ENCODE data around the gene ERF.
A peak's percentile ranks its signal among the peaks of the same experiment; 100 is the strongest.

The ERF gene

GRCh38 chr19:42224940-42225717 is 29.8 kb downstream of the ERF start:
- 100% methylated on average over 1 of the region's 37 CpGs for WGBS (ENCODE audit: insufficient coverage, insufficient read length)
- no peak overlapping the region for H3K27ac ChIP-seq (ENCODE audit: low read length)
- DNase-seq (ENCODE audit: low read depth, low spot score) = no peak
- H3K4me1 ChIP-seq (ENCODE audit: control insufficient read depth, insufficient read depth, low read length) = no peaks in the 10 kb centered on the region
- H3K9me3 ChIP-seq (ENCODE audit: control insufficient read depth, insufficient read depth, low read length) = no peaks in the 10 kb centered on the region
- no peaks in the 10 kb centered on the region for H3K27me3 ChIP-seq (ENCODE audit: control insufficient read depth, insufficient read depth, low read length)
- no peak overlapping the region for H3K4me3 ChIP-seq (ENCODE audit: low read length)
- peaks cover 30% of the 10 kb centered on the region for H3K36me3 ChIP-seq (ENCODE audit: control insufficient read depth, insufficient read depth, low read length)

- no peaks in the 10 kb centered on the region for H3K9me3 ChIP-seq (ENCODE audit: control insufficient read depth, insufficient read depth, low read length)
- DNase-seq (ENCODE audit: low read depth, low spot score) = no peak
- H3K4me3 ChIP-seq (ENCODE audit: low read length) = peak overlapping the region; percentile 73; the same call in 1 of the 2 replicates
- no peak overlapping the region for H3K27ac ChIP-seq (ENCODE audit: low read length)
- no CpG with 5 or more reads among the region's 6 CpGs for WGBS (ENCODE audit: insufficient coverage, insufficient read length)
- H3K27me3 ChIP-seq (ENCODE audit: control insufficient read depth, insufficient read depth, low read length) = no peaks in the 10 kb centered on the region
- peaks cover 17% of the 10 kb centered on the region for H3K36me3 ChIP-seq (ENCODE audit: control insufficient read depth, insufficient read depth, low read length)
- 0 out of 2 replicates have a peak, but pooled peaks cover 4% of the 10 kb centered on the region for H3K4me1 ChIP-seq (ENCODE audit: control insufficient read depth, insufficient read depth, low read length)
These were observed 34.2 kb downstream of the ERF start for GRCh38 chr19:42220751-42221097.

GRCh38 chr19:42219812-42220750 is 34.8 kb downstream of the ERF start, which contains the start of gene ZNF526:
TSS of gene ZNF526 (plus strand) at chr19:42220312. CDS start at chr19:42224404, 4,092 bp downstream.
- WGBS (ENCODE audit: insufficient coverage, insufficient read length) = no CpG with 5 or more reads among the region's 53 CpGs
- peak within 1 kb of the TSS; percentile 73 for H3K4me3 ChIP-seq (ENCODE audit: low read length)
- H3K4me1 ChIP-seq (ENCODE audit: control insufficient read depth, insufficient read depth, low read length) = 0 out of 2 replicates have a peak, but pooled peaks cover 4% of the 10 kb centered on the region
- no peaks in the 10 kb centered on the region for H3K9me3 ChIP-seq (ENCODE audit: control insufficient read depth, insufficient read depth, low read length)
- no peaks in the 10 kb centered on the region for H3K27me3 ChIP-seq (ENCODE audit: control insufficient read depth, insufficient read depth, low read length)
- peaks cover 11% of the 10 kb centered on the region for H3K36me3 ChIP-seq (ENCODE audit: control insufficient read depth, insufficient read depth, low read length)
- H3K27ac ChIP-seq (ENCODE audit: low read length) = no peak within 1 kb of the TSS
- peak; percentile 98 for DNase-seq (ENCODE audit: low read depth, low spot score)

- Histone ChIP-seq H3K4me1 (ENCODE audit: control insufficient read depth, insufficient read depth, low read length) (0 out of 2 replicates have a peak, but pooled peaks cover 4% of the 10 kb centered on the region), H3K27ac (ENCODE audit: low read length) (no peak within 1 kb of the TSS)
- no CpG with 5 or more reads among the region's 57 CpGs for WGBS (ENCODE audit: insufficient coverage, insufficient read length)
These were observed 37.1 kb downstream of the ERF start, which contains the start of gene DEDD2 for GRCh38 chr19:42217520-42218437. TSS of gene DEDD2 (minus strand) at chr19:42217677. CDS start at chr19:42217007, 670 bp downstream.

GRCh38 chr19:42216653-42217519 is 38.0 kb downstream of the ERF start:
- no CpG with 5 or more reads among the region's 79 CpGs for WGBS (ENCODE audit: insufficient coverage, insufficient read length)
- Histone ChIP-seq H3K4me3 (ENCODE audit: low read length) (peak overlapping the region; percentile 81), H3K27ac (ENCODE audit: low read length) (no peak overlapping the region), H3K36me3 (ENCODE audit: control insufficient read depth, insufficient read depth, low read length) (peaks cover 3% of the 10 kb centered on the region; the same call in 1 of the 2 replicates), H3K4me1 (ENCODE audit: control insufficient read depth, insufficient read depth, low read length) (0 out of 2 replicates have a peak, but pooled peaks cover 4% of the 10 kb centered on the region), H3K27me3 (ENCODE audit: control insufficient read depth, insufficient read depth, low read length) (no peaks in the 10 kb centered on the region), H3K9me3 (ENCODE audit: control insufficient read depth, insufficient read depth, low read length) (no peaks in the 10 kb centered on the region)
- no peak for DNase-seq (ENCODE audit: low read depth, low spot score)

More at GRCh38 chr19:42217520-42218437, 37.1 kb downstream of the ERF start, which contains the start of gene DEDD2:
- peak; percentile 92 for DNase-seq (ENCODE audit: low read depth, low spot score)
- peak within 1 kb of the TSS; percentile 81 for H3K4me3 ChIP-seq (ENCODE audit: low read length)
- H3K9me3 ChIP-seq (ENCODE audit: control insufficient read depth, insufficient read depth, low read length) = no peaks in the 10 kb centered on the region
- peaks cover 3% of the 10 kb centered on the region; the same call in 1 of the 2 replicates for H3K36me3 ChIP-seq (ENCODE audit: control insufficient read depth, insufficient read depth, low read length)
- H3K27me3 ChIP-seq (ENCODE audit: control insufficient read depth, insufficient read depth, low read length) = no peaks in the 10 kb centered on the region

GRCh38 chr19:42214810-42215485 is 40.0 kb downstream of the ERF start:
- DNase-seq (ENCODE audit: low read depth, low spot score) = no peak
- no peak overlapping the region for H3K4me3 ChIP-seq (ENCODE audit: low read length)
- H3K36me3 ChIP-seq (ENCODE audit: control insufficient read depth, insufficient read depth, low read length) = peaks cover 4% of the 10 kb centered on the region; the same call in 1 of the 2 replicates
- no peaks in the 10 kb centered on the region for H3K27me3 ChIP-seq (ENCODE audit: control insufficient read depth, insufficient read depth, low read length)
- H3K27ac ChIP-seq (ENCODE audit: low read length) = no peak overlapping the region
- WGBS (ENCODE audit: insufficient coverage, insufficient read length) = no CpG with 5 or more reads among the region's 11 CpGs
- no peaks in the 10 kb centered on the region for H3K9me3 ChIP-seq (ENCODE audit: control insufficient read depth, insufficient read depth, low read length)
- H3K4me1 ChIP-seq (ENCODE audit: control insufficient read depth, insufficient read depth, low read length) = 0 out of 2 replicates have a peak, but pooled peaks cover 4% of the 10 kb centered on the region

- Histone ChIP-seq H3K36me3 (ENCODE audit: control insufficient read depth, insufficient read depth, low read length) (peaks cover 23% of the 10 kb centered on the region), H3K4me1 (ENCODE audit: control insufficient read depth, insufficient read depth, low read length) (0 out of 2 replicates have a peak, but pooled peaks cover 1% of the 10 kb centered on the region), H3K27me3 (ENCODE audit: control insufficient read depth, insufficient read depth, low read length) (no peaks in the 10 kb centered on the region), H3K4me3 (ENCODE audit: low read length) (no peak overlapping the region), H3K9me3 (ENCODE audit: control insufficient read depth, insufficient read depth, low read length) (no peaks in the 10 kb centered on the region), H3K27ac (ENCODE audit: low read length) (no peak overlapping the region)
- DNase-seq (ENCODE audit: low read depth, low spot score) = no peak
- no CpG with 5 or more reads among the region's 1 CpG for WGBS (ENCODE audit: insufficient coverage, insufficient read length)
These were observed 42.0 kb downstream of the ERF start for GRCh38 chr19:42212886-42213285.

- no peaks in the 10 kb centered on the region for H3K9me3 ChIP-seq (ENCODE audit: control insufficient read depth, insufficient read depth, low read length)
- H3K4me1 ChIP-seq (ENCODE audit: control insufficient read depth, insufficient read depth, low read length) = no peaks in the 10 kb centered on the region; the same call in 1 of the 2 replicates
- H3K27ac ChIP-seq (ENCODE audit: low read length) = no peak overlapping the region
- peaks cover 25% of the 10 kb centered on the region for H3K36me3 ChIP-seq (ENCODE audit: control insufficient read depth, insufficient read depth, low read length)
- no peak overlapping the region for H3K4me3 ChIP-seq (ENCODE audit: low read length)
- WGBS (ENCODE audit: insufficient coverage, insufficient read length) = no CpG with 5 or more reads among the region's 11 CpGs
- no peak for DNase-seq (ENCODE audit: low read depth, low spot score)
- no peaks in the 10 kb centered on the region for H3K27me3 ChIP-seq (ENCODE audit: control insufficient read depth, insufficient read depth, low read length)
These were observed 46.3 kb downstream of the ERF start for GRCh38 chr19:42208612-42209011.
